Vagina (tissue), 2 donors: ENCODE measurements around the gene ASAP3.

ENCODE experiments used
- POLR2A ChIP-seq, 2 donors: fragments of 450-650 bp; IDR thresholded peaks; one replicate each; pipeline ENCODE4 v1.6.1; 2017; ENCODE audit warnings: antibody characterized with exemption in 2 of 2, mild to moderate bottlenecking in 2 of 2, moderate library complexity in 2 of 2
- POLR2AphosphoS5 ChIP-seq, 2 donors: sonication (generic); formaldehyde crosslinking; IDR thresholded peaks; one replicate each; pipeline ENCODE4 v1.9.0; 2017; ENCODE audit warnings: antibody characterized with exemption in 2 of 2, mild to moderate bottlenecking in 2 of 2, low read depth in 1 of 2; ENCODE audit not compliant: insufficient read depth in 1 of 2
- TF ChIP-seq, protein P1 (sequence below), 3 experiments: fragments of 450-650 bp in 2 of 3; fragments of 200-600 bp in 1 of 3; sonication (generic) in 1 of 3; IDR thresholded peaks; one replicate each; pipeline ENCODE4 v1.5.1; 2017 to 2019; ENCODE audit warnings: antibody characterized with exemption in 3 of 3, mild to moderate bottlenecking in 2 of 3, moderate library complexity in 2 of 3

DNA sequence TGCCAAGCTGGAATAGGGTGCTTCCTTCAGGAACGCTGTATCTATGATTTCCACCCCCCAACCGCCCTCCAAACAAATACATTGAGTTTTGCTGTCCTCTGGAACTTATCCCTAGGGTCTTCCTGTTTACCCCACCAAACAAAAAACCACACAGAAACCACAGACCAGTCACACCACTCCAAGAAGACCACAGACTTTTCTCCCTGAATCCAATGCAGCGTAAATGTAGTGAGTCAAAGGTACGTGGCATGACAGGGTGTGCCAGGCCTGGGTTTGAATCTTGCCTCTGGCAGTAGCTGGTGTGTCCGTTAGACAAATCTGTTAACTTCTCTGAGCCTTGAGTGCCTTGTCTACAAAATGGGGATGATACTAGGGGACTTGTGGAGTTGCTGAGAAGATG lies 27.8 kb downstream of the ASAP3 start:
- no peak for TF ChIP-seq POLR2AphosphoS5 (IDR thresholded peaks at IDR 0.05; ENCODE audit: insufficient read depth in 1 of 2, low read depth in 1 of 2)
- TF ChIP-seq, protein P1, sequence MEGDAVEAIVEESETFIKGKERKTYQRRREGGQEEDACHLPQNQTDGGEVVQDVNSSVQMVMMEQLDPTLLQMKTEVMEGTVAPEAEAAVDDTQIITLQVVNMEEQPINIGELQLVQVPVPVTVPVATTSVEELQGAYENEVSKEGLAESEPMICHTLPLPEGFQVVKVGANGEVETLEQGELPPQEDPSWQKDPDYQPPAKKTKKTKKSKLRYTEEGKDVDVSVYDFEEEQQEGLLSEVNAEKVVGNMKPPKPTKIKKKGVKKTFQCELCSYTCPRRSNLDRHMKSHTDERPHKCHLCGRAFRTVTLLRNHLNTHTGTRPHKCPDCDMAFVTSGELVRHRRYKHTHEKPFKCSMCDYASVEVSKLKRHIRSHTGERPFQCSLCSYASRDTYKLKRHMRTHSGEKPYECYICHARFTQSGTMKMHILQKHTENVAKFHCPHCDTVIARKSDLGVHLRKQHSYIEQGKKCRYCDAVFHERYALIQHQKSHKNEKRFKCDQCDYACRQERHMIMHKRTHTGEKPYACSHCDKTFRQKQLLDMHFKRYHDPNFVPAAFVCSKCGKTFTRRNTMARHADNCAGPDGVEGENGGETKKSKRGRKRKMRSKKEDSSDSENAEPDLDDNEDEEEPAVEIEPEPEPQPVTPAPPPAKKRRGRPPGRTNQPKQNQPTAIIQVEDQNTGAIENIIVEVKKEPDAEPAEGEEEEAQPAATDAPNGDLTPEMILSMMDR (IDR thresholded peaks at IDR 0.05): no peak
- no peak for TF ChIP-seq POLR2A (IDR thresholded peaks at IDR 0.05)
